ENCODE data around the gene MSX2.

MSX2 gene

GRCh38 chr5:174718880-174719610 is 5.3 kb upstream of the MSX2 start:
- DNase-seq (ENCODE audit: low spot score): no peak

GRCh38 chr5:174719793-174720611 is 4.4 kb upstream of the MSX2 start:
- DNase-seq (ENCODE audit: low spot score): no peak

- no peak for DNase-seq (ENCODE audit: low spot score)
These were observed 3.5 kb upstream of the MSX2 start for GRCh38 chr5:174720612-174721529.

- no peak for DNase-seq (ENCODE audit: low spot score)
These were observed 2.6 kb upstream of the MSX2 start for GRCh38 chr5:174721530-174722432.

- no peak for DNase-seq (ENCODE audit: low spot score)
These were observed 1.9 kb upstream of the MSX2 start for GRCh38 chr5:174722500-174722899.

- no peak for DNase-seq (ENCODE audit: low spot score)
These were observed 935 bp upstream of the MSX2 start for GRCh38 chr5:174723315-174723978.

- DNase-seq (ENCODE audit: low spot score): no peak
These were observed 351 bp upstream of the MSX2 start for GRCh38 chr5:174723979-174724483.

- DNase-seq (ENCODE audit: low spot score): no peak
These were observed 1.0 kb downstream of the MSX2 start for GRCh38 chr5:174725261-174725990.

- DNase-seq (ENCODE audit: low spot score): no peak
These were observed 1.7 kb downstream of the MSX2 start for GRCh38 chr5:174725991-174726601.

- no peak for DNase-seq (ENCODE audit: low spot score)
These were observed 2.8 kb downstream of the MSX2 start for GRCh38 chr5:174726916-174727793.

- DNase-seq (ENCODE audit: low spot score): no peak
These were observed 3.7 kb downstream of the MSX2 start for GRCh38 chr5:174727794-174728680.

GRCh38 chr5:174729075-174729680 is 4.8 kb downstream of the MSX2 start:
- no peak for DNase-seq (ENCODE audit: low spot score)

- no peak for DNase-seq (ENCODE audit: low spot score)
These were observed 7.0 kb downstream of the MSX2 start for GRCh38 chr5:174731214-174732035.

- no peak for DNase-seq (ENCODE audit: low spot score)
These were observed 7.9 kb downstream of the MSX2 start for GRCh38 chr5:174732036-174733020.
